Measurements from ENCODE around the gene QSER1. TPM values are rescaled to one million over a fixed set of nuclear protein-coding genes. Genes with fewer than 3 reads are reported as not detected.

QSER1 gene
- 21.6 and 24.6 TPM in 2 replicates for total RNA-seq

DNA sequence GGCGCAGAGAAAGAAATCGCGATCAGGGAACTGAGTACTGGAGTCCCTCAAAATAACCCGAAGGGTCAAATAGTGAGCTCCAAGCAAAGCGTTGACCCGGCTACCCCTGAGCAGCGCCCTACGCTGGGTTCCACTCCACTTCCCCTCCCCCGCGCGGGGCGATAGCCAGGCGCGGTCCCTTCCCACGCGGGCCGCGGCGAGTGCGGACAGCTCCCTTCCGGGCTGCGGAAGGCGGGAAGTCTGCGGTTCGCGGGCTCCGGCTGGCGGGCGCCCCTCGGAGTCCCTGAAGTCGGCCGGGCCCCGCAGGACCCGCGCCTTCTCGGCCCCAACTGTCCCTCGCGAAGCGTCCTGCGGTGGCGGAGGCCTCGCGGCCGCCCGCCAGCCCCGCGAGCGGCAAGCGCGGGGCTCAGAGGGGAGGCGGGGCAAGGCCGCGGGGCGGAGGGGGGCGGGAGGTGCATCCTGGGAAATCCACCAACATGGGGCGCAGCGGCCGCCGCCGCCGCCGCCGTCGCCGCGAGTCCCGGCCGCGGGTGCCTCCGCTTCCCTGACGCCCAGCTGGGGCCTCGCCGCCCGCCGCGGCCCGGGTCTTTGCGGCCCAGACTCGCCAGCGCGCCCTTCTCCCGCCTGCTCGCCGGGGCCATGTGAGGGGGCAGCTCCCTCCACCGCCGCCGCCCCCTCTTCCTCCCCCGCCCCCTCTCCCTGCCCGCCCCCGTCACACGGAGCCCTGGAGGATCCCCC, at the start of gene QSER1:
QSER1 (plus strand) TSS at position 457 of the 738 bp plus-strand sequence. CDS start 315 bp downstream, outside the sequence.
- Histone ChIP-seq H3K4me3 (ENCODE audit: low read depth, low read length) (peak within 1 kb of the TSS; percentile 86), H3K27me3 (ENCODE audit: control insufficient read depth, insufficient read depth, low read length) (no peaks in the 10 kb centered on the region), H3K36me3 (ENCODE audit: control insufficient read depth, insufficient read depth, low read length) (no peaks in the 10 kb centered on the region)
- TF ChIP-seq, protein P1, sequence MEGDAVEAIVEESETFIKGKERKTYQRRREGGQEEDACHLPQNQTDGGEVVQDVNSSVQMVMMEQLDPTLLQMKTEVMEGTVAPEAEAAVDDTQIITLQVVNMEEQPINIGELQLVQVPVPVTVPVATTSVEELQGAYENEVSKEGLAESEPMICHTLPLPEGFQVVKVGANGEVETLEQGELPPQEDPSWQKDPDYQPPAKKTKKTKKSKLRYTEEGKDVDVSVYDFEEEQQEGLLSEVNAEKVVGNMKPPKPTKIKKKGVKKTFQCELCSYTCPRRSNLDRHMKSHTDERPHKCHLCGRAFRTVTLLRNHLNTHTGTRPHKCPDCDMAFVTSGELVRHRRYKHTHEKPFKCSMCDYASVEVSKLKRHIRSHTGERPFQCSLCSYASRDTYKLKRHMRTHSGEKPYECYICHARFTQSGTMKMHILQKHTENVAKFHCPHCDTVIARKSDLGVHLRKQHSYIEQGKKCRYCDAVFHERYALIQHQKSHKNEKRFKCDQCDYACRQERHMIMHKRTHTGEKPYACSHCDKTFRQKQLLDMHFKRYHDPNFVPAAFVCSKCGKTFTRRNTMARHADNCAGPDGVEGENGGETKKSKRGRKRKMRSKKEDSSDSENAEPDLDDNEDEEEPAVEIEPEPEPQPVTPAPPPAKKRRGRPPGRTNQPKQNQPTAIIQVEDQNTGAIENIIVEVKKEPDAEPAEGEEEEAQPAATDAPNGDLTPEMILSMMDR (IDR thresholded peaks at IDR 0.05; ENCODE audit: insufficient read depth, low read length, poor library complexity, severe bottlenecking): no peak
- no peak for DNase-seq (ENCODE audit: low read depth)

DNA sequence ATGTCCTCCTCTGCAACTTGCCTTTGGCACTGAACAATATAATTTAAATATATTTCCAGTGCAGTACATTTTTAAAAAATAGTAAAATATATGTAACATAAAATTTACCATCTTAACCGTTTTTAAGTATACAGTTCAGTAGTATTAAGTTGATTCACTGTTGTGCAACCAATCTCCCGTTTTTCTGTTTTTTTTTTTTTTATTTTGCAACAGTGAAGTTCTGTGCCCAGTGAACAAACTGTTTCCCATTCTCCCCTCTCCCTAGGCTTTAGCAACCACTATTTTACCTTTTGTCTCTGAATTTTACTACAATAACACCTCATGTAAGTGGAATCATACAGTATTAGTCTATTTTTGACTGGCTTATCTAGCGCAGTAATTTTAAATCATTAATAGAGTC, 49.1 kb upstream of the QSER1 start:
- Histone ChIP-seq H3K27me3 (ENCODE audit: control insufficient read depth, insufficient read depth, low read length) (no peaks in the 10 kb centered on the region), H3K36me3 (ENCODE audit: control insufficient read depth, insufficient read depth, low read length) (no peaks in the 10 kb centered on the region), H3K4me3 (ENCODE audit: low read depth, low read length) (no peak overlapping the region)
- no peak for DNase-seq (ENCODE audit: low read depth)
- TF ChIP-seq, protein P1 (IDR thresholded peaks at IDR 0.05; ENCODE audit: insufficient read depth, low read length, poor library complexity, severe bottlenecking): no peak

DNA sequence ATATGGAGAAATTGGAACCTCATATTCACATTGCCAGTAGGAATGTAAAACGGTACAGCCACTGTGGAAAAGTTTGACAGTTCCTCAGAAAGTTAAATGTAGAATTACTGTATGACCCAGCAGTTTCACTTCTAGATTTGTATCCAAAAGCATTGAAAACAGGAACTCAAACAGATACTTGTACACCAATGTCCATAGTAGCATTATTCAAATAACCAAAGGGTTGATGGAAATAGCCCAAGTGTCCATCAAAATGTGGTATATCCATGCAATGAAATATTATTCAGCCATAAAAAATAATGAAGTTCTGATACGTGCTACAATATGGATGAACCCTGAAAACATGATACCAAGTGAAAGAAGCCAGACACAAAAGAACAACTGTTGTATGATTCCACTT, 45.1 kb upstream of the QSER1 start:
- Histone ChIP-seq H3K4me3 (ENCODE audit: low read depth, low read length) (no peak overlapping the region), H3K36me3 (ENCODE audit: control insufficient read depth, insufficient read depth, low read length) (no peaks in the 10 kb centered on the region), H3K27me3 (ENCODE audit: control insufficient read depth, insufficient read depth, low read length) (no peaks in the 10 kb centered on the region)
- no peak for DNase-seq (ENCODE audit: low read depth)
- TF ChIP-seq, protein P1 (IDR thresholded peaks at IDR 0.05; ENCODE audit: insufficient read depth, low read length, poor library complexity, severe bottlenecking): no peak

GRCh38 chr11:32849761-32850160, 42.9 kb upstream of the QSER1 start:
- Histone ChIP-seq H3K27me3 (ENCODE audit: control insufficient read depth, insufficient read depth, low read length) (no peaks in the 10 kb centered on the region), H3K4me3 (ENCODE audit: low read depth, low read length) (no peak overlapping the region), H3K36me3 (ENCODE audit: control insufficient read depth, insufficient read depth, low read length) (no peaks in the 10 kb centered on the region)
- TF ChIP-seq, protein P1 (IDR thresholded peaks at IDR 0.05; ENCODE audit: insufficient read depth, low read length, poor library complexity, severe bottlenecking): no peak
- DNase-seq (ENCODE audit: low read depth): no peak

GRCh38 chr11:32851251-32851650, 41.4 kb upstream of the QSER1 start:
- Histone ChIP-seq H3K27me3 (ENCODE audit: control insufficient read depth, insufficient read depth, low read length) (no peaks in the 10 kb centered on the region), H3K36me3 (ENCODE audit: control insufficient read depth, insufficient read depth, low read length) (no peaks in the 10 kb centered on the region), H3K4me3 (ENCODE audit: low read depth, low read length) (no peak overlapping the region)
- TF ChIP-seq, protein P1 (IDR thresholded peaks at IDR 0.05; ENCODE audit: insufficient read depth, low read length, poor library complexity, severe bottlenecking): no peak
- DNase-seq (ENCODE audit: low read depth): no peak

- Histone ChIP-seq H3K36me3 (ENCODE audit: control insufficient read depth, insufficient read depth, low read length) (no peaks in the 10 kb centered on the region), H3K4me3 (ENCODE audit: low read depth, low read length) (no peak overlapping the region), H3K27me3 (ENCODE audit: control insufficient read depth, insufficient read depth, low read length) (no peaks in the 10 kb centered on the region)
- TF ChIP-seq, protein P1 (IDR thresholded peaks at IDR 0.05; ENCODE audit: insufficient read depth, low read length, poor library complexity, severe bottlenecking): no peak
- DNase-seq (ENCODE audit: low read depth): no peak
Measured at GRCh38 chr11:32852207-32852606, 40.4 kb upstream of the QSER1 start.

Data from kidney epithelial cell (primary cell).